Activated CD4-positive, alpha-beta T cell treated with anti-CD3 and anti-CD28 coated beads for 48 hours (primary cell): ENCODE measurements around the gene SEMA7A.
"Not testable (repeated sequence)": the region's sequence is repeated elsewhere in the genome, so short reads cannot be mapped to it uniquely, and the experiment has no call there.

ENCODE experiments used
- DNase-seq: peaks from one replicate; pipeline ENCODE4 v3.0.0-alpha.2; 2020

SEMA7A gene, protein sequence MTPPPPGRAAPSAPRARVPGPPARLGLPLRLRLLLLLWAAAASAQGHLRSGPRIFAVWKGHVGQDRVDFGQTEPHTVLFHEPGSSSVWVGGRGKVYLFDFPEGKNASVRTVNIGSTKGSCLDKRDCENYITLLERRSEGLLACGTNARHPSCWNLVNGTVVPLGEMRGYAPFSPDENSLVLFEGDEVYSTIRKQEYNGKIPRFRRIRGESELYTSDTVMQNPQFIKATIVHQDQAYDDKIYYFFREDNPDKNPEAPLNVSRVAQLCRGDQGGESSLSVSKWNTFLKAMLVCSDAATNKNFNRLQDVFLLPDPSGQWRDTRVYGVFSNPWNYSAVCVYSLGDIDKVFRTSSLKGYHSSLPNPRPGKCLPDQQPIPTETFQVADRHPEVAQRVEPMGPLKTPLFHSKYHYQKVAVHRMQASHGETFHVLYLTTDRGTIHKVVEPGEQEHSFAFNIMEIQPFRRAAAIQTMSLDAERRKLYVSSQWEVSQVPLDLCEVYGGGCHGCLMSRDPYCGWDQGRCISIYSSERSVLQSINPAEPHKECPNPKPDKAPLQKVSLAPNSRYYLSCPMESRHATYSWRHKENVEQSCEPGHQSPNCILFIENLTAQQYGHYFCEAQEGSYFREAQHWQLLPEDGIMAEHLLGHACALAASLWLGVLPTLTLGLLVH

DNA sequence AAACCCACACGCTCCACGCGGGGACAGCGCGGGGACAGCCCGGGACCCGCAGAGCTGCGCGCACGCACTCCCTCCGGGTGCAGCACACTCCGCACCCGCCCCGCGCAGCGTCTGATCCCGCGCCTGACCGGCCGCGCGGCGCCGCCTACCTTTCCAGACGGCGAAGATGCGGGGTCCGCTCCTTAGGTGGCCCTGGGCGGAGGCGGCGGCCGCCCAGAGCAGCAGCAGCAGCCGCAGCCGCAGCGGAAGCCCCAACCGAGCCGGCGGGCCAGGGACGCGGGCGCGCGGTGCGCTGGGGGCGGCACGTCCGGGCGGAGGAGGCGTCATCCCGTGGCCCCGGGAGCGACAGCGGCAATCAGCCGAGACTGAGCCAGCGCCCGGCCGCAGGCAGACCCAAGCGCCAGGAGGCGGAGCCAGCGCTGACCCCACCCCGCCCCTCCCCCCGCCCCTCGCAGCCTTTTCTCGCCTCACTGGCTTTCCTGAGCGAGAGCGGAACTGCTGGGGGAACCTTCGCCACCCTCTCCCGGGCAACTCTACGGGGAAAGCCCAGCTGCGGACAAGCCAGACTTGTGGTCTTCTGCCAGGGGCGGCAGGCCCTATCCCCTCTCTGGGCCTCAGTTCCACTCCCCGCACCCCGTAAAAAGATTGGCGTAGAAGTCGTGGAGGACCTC, at the start of gene SEMA7A:
Gene SEMA7A (minus strand): TSS at position 367 of the 671 bp plus-strand sequence. CDS start 40 bp downstream, at position 327.
- DNase-seq = peak; percentile 86

DNA sequence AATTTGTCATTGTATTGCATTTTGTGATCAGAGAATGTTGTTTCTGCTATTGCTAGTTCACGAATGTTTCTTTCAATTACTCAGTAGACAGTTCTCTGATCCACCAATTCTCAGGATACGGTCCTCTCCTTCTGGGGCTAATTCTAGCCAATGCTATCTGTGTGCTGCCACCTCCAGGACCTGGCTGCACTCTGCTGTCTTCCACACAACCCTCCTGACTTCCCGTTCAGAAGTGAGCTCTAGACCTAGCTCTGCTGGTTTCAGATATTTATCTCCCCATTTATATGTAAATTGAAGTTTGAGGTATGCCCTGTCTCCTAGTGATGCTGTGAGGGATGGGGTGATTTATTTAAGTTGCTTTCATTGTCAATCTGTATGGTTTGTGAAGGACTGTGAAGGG, 48.9 kb upstream of the SEMA7A start:
- no peak for DNase-seq

DNA sequence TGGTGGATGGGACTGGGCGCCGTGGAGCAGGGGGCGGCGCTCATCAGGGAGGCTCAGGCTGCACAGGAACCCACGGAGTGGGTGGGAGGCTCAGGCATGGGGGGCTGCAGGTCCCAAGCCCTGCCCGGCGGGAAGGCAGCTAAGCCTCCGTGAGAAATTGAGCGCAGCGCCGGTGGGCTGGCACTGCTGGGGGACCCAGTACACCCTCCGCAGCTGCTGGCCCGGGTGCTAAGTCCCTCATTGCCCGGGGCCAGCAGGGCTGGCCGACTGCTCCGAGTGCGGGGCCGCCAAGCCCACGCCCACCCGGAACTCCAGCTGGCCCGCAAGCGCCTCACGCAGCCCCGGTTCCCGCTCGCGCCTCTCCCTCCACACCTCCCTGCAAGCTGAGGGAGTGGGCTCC, 46.6 kb upstream of the SEMA7A start:
- DNase-seq = not testable (repeated sequence)

DNA sequence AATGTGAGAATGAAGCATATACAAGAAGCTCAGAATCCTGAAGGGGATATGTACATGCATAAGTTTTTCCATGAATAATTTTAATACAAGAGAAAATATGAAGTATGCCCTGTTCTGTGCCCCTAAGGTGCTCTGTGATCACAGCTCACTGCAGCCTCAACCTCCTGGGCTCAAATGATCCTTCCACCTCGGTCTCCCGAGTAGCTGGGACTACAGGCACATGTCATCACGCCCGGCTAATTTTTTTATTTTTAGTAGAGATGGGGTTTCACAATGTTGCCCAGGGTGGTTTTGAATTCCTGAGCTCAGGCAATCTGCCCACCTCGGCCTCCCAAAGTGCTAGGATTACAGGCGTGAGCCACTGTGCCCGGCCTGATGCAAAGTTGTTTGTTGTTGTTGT, 37.9 kb upstream of the SEMA7A start:
- DNase-seq = not testable (repeated sequence)

DNA sequence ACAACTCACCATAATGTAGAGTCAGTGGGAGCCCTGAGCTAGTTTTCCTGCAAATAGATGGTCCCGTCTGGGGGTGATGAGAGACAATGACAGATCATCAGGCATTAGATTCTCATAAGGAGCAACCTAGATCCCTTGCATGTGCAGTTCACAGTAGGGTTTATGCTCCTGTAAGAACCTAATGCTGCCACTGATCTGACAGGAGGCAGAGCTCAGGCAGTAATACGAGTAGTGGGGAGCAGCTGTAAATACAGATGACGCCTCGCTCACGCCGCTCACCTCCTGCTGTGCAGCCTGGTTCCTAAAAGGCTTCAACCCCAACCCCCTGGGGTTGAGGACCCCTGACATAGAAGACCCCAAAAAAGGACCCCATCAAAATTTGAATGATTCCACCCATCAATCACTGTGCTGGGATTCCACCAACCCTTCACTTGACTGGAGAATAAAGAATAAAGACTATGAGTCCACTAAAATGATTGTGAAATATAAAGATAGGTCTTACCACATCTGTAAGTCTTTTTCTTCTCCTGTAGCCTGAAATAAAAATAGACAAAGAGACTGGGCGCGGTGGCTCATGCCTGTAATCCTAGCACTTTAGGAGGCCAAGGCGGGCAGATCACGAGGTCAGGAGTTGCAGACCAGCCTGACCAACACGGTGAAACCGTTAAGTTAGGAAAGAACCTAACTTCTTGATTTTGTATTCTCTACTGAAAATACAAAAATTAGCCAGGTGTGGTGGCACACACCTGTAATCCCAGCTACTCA, 37.1 kb upstream of the SEMA7A start:
- no peak for DNase-seq

DNA sequence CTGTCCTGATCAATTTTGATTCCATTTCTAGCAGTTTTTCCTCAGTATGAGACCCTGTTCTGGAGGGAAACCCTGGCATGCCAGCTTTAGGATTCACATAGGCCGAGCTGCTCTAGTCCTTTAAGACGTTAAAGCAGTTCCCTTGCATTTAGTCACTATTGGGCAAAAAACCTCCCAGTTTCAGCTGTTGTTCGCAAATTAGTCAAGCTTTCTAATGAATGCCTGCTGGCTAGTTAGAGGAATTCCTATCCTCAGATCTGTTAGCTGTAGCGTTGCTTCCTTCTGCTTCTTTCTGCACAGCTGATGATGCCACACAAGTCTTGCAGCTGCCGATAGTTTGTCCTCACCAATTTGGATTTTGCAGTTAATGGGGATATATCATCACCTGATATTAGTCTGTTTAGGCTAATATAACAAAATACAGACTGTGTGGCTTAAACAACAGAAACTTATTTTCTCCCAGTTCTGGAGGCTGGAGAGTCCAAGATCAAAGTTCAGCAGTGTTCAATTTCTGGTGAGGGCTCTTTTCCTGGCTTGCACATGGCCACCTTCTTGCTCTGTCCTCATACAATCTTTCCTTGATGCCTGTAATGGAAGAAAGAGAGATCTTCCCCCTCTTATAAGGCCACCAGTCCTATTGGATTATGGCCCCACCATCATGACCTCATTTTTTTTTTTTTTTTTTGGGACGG, 34.7 kb upstream of the SEMA7A start:
- no peak for DNase-seq

DNA sequence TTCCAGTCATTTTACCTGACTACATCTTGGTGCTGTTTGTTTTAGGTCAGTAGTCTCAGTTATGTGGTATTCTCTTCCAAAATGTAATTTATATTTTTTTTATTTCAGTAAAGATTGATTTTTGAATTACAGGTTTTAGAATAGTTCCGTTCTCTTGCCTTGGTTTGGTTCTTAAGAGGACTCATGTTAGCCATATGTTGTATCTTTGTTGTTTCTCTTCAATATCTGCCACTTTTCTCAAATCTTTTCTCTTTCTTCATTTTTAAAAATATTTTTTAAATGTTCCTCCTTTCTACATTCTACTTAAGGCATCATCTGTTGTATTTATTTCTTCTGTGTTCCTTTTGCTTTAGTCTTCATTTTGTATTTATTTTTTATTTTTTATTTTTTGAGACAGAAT, 32.8 kb upstream of the SEMA7A start:
- no peak for DNase-seq

DNA sequence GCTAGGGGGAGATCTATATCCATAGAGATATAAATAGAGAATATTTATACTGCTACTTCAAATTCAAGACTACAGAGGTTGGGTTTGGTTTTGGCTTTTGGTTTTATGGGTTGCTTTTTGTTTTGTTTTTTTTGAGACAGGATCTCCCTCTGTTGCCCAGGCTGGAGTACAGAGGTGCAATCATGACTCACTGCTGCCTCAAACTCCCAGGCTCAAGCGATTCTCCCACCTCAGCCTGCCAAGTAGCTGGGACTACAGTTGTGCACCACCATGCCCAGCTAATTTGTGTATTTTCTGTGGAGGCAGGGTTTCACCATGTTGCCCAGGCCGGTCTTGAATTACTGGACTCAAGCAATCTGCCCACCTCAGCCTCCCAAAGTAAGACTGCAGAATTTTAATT, 31.1 kb upstream of the SEMA7A start:
- DNase-seq = no peak

DNA sequence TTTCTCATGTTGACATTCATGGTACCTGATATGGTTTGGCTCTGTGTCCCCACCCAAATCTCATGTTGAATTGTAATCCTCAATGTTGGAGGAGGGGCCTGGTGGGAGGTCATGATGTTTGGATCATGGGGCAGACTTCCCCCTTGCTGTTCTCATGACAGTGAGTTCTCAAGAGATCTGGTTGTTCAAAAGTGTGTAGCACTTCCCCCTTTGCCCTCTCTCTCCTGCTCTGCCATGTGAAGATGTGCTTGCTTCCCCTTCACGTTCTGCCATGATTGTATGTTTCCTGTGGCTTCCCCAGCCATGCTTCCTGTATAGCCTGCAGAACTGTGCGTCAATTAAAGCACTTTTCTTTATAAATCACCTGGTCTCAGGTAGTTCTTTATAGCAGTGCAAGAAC, 30.5 kb upstream of the SEMA7A start:
- DNase-seq = no peak

DNA sequence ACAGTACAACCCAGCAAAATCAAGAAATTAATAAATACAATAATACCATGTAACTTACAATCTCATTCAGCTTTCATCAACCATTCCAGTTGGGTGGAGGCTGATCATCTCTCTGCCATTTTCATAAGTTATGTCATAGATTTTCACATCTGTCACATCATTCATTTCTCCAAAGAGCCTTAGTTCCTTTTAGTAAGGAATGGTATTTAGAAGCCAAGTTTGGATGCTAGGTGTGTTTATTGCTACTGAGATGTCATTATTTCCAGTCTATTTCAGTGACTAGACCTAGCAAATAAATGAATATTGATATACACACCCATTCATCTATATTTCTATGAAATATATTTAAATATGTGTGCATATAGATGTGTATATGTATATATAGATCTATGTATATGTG, 29.9 kb upstream of the SEMA7A start:
- DNase-seq = no peak

DNA sequence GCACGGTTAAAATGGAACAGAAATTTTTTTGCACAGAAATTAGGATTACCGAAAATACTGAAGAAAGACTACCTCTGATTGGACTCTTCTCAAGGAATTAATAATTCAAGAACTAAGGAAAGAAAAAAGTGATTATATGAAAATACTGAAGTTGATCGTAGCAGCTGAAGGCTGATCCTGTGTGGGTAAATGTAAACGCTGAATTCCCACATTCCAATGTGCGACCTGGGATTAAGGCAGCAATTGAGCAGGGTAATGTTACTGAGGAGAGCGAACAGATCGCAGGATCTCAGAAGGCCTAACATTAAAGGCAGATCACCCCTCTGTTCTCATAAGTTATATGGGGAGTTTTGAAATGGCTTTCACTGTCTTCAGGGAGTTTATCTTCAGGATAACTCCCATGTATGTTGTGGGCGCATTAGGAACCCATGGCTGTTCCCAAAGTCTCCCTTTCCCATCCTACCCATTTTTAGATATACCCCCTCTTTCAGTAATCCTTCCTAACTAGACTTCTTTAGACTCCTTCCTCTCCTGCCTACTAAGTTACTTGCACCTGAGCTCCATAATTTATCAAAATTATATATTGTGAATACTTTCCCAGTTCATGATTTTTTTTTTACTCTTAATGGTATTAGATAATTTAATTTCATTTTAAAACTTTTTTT, 28.2 kb upstream of the SEMA7A start:
- no peak for DNase-seq

DNA sequence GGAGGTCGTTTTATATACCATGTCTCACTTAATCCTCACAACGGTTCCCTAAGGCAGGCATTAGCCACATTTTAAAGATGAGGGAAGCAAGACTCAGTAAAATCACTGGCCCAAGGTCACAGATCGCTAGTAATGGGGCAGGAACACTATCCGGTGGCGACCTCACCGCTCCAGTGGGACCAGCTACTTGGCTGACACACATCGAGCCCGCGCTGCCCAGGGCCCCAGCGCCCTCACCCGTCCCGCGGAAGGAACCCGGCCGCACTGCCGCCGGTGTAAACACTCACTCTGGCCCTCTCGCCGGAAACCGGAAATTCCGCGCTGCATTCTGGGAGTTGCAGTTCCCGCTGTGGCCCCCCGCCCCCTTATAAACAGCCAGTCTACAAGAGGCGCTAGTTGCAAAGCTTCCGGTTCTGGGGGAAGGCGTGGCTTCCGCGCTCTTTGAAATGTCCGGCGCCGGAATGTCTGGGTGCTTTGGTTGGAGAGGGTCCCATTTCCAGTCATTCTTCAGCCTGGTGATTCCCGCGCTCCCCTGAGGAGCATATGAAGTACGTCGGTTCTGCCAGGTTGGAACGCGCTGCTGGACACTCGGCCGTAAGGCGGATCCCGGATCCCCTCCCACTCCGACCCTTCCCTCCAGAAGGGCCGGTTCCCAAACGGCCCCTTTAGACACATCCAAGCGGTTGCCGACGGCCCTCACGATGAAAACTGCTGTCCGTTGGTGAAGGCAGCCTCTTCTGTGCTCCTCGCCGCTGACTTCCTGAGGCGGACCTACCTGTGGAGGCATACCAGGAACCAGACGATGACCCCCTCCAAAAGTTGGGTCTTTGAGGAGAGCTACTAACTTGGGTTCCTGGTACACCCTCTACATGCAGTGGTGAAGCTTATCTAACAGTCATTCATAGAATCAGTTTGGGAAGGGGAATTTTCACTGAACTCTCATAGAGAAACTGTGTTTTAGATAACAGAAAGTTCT, 27.4 kb upstream of the SEMA7A start, which contains the start of gene UBL7:
Gene UBL7 (minus strand): TSS at position 290 of the 976 bp plus-strand sequence. CDS start 2,293 bp downstream, outside the sequence.
- DNase-seq = peak; percentile 99

DNA sequence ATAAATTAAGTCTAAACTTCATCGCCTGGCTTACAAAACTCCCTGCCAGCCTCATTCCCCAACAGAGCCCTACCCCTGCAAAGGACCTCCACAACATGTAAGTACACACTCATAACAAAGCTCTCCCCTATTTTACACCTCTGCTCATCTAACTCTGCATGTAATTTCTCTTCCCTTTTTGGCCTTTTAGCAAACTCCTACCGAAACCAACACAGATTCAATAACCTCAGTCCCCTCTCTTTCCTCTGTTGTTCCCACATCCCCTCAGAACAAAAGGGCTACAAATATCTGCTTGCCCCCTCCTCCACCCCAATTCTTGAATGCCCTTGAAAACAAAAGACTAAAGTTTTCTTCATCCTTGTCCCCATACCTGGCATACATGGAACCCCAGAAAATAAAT, 26.5 kb upstream of the SEMA7A start:
- no peak for DNase-seq

DNA sequence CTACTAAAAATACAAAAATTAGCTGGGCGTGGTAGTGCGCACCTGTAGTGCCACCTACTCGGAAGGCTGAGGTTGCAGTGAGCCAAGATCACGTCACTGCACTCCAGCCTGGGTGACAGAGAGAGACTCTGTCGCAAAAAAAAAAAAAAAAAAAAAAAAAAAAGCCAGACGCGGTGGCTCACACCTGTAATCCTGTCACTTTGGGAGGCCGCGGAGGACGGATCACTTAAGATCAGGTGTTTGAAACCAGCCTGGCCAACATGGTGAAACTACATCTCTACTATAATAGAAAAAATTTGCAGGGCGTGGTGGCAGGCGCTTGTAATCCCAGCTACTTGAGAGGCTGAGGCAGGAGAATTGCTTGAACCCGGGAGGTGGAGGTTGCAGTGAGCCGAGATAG, 26.0 kb upstream of the SEMA7A start:
- DNase-seq = not testable (repeated sequence)

DNA sequence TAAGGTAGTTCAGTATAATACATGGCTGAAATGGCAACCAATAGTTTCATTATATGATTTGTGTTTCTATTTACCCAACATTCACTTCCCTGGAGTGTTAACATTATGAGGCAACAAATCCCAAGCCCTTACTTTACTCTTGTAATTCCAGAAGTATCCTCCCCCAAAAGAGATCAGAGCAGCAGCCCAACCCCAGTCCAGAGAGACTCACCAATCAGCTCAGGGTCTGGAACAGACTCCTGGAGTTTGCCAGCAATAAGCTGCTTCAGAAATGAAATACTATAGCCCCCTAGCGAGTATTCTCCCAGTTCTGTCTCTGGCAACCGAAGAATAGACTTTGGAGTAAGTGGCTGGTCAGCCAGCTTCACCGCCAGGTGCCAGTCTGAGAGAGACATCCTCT, 24.7 kb upstream of the SEMA7A start:
- no peak for DNase-seq

DNA sequence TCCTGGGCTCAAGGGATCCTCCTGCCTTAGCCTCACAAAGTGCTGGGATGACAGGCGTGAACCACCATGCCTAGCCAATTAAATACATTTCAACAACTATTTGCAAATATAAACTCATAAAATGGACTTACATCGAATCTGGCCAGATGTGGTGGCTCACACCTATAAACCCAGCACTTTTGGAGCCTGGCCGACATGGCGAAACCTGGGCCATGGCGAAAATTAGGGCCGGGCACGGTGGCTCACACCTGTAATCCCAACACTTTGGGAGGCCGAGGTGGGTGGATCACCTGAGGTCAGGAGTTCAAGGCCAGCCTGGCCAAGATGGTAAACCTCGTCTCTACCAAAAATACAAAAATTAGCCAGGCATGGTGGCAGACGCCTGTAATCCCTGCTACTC, 23.3 kb upstream of the SEMA7A start:
- DNase-seq = not testable (repeated sequence)

DNA sequence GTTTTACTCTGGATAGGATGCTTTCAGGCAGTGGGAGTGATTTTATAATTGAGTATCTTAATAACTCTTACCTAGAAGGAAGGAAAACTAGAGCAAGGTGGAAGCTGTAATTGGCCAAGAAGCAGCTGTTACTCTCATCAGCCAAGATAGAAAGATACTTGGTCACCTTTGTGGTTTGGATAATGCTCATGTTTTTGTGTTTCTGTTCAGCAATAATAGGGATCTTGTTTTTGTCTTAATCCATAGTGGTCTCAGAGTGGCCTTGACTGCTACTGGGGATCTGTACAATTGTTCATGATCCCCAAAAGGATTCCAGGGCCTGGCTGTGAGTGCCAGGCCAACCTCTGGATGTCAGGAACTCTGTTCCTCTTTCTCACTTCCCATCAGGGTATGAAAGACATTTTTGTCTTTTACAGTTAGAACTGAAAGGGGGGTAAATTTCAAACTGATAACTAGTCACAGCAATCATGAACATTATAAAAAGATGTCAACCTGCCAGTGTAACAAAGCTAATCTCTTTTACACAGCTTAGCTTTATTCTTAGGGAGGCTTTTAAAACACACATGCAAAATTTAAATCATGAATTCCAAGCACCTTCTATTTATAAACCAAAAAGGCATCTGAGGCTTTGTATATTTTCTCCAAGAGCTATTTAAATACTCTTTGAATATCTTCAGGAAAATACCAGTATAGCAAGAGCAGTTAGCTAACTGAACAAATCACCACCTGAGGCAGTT, 21.2 kb upstream of the SEMA7A start:
- DNase-seq = no peak

DNA sequence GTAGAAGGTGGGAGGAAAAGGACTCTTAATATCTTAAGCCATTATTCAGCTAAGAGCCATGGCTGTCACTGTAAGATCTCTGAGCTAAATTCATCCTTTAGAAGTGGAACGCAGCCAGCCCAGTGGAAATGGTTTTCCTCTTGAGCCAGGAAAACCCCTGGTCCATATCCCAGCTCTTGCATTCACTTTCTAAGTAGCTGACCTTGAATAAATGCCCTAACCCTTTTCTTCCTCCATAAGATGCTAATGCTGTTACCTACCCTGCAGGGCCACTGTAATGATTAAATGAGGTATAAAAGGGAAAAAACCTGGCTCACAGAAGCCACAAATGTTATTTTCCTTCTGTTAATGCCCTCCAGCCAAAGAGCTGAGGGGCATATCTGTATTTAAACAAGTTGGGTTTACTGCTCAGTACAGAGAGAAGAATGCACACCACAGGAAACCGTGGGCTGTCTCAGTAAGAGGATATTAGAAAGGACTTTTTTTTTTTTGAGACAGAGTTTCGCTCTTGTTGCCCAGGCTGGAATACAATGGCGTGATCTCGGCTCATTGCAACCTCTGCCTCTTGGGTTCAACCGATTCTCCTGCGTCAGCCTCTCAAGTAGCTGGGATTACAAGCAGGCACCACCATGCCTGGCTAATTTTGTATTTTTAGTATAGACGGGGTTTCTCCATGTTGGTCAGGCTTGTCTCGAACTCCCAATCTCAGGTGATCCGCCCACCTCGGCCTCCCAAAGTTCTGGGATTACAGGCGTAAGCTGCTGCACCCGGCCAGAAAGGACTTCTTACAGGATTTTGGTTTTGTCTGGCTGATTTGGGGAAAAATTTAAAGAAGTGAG, 20.4 kb upstream of the SEMA7A start:
- no peak for DNase-seq
